ENCODE measurements around the gene WDR7. TPM values are rescaled to one million over a fixed set of nuclear protein-coding genes. Genes with fewer than 3 reads are reported as not detected.

The WDR7 gene
- total and polyA plus RNA-seq, 9 of the 15 experiments (the other 6 are each of a cell fraction or from before 2014, with no cell fraction given), result 1.4 to 9.4 (median 5.3) TPM

DNA sequence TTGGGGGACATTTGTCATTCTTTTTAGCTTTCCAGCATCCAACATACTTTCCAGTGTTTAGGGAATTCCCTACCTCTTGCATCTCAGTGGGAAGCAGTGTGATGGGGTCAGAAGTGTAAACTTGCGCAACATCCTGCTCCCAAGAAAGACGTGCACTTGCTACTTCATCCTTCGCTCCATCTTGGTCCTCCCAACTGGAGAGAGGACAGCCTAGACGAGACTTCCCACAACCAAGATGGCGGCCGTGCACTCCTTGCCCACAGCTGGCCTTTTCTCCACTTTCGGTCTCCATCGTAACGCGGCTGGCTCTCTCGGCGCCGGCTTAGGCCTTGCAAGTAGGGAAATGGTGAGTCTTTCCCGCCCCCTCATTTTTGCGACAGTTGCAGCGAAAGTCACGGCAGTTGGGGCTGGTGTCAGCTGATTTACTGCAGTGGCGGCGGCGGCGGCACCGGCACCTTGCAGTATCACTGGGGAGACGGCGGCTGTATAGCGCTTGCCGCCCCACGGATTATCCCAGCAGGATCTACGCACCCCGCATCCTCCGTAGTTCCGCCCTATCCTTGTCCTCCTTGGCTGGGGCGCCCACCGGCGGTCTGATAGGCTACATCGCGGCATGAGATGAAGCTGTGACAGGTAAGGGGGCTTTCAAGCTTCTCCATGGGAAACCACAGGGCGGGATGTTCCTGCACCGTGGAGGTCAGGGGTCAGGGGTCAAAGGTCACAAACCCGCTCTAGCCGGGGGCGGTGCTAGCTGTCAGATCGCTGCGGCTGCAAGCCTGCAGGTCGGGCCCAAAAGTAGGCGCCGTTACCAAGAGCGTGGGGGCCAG, at the start of gene WDR7 (continued):
- TF ChIP-seq, protein P1, sequence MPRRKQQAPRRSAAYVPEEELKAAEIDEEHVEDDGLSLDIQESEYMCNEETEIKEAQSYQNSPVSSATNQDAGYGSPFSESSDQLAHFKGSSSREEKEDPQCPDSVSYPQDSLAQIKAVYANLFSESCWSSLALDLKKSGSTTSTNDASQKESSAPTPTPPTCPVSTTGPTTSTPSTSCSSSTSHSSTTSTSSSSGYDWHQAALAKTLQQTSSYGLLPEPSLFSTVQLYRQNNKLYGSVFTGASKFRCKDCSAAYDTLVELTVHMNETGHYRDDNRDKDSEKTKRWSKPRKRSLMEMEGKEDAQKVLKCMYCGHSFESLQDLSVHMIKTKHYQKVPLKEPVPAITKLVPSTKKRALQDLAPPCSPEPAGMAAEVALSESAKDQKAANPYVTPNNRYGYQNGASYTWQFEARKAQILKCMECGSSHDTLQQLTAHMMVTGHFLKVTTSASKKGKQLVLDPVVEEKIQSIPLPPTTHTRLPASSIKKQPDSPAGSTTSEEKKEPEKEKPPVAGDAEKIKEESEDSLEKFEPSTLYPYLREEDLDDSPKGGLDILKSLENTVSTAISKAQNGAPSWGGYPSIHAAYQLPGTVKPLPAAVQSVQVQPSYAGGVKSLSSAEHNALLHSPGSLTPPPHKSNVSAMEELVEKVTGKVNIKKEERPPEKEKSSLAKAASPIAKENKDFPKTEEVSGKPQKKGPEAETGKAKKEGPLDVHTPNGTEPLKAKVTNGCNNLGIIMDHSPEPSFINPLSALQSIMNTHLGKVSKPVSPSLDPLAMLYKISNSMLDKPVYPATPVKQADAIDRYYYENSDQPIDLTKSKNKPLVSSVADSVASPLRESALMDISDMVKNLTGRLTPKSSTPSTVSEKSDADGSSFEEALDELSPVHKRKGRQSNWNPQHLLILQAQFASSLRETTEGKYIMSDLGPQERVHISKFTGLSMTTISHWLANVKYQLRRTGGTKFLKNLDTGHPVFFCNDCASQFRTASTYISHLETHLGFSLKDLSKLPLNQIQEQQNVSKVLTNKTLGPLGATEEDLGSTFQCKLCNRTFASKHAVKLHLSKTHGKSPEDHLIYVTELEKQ (CRISPR knock-in tag; IDR thresholded peaks at IDR 0.05), result no peak
- no peak for TF ChIP-seq SRSF1 (IDR thresholded peaks at IDR 0.05; ENCODE audit: low read depth, low read length)
- no peak for TF ChIP-seq TGIF2 (CRISPR knock-in tag; IDR thresholded peaks at IDR 0.05)
- peak; percentile 92 to 99 (median 98) for TF ChIP-seq YY1 (IDR thresholded peaks at IDR 0.05; ENCODE audit: borderline replicate concordance in 1 of 3, control insufficient read depth in 1 of 3, extremely low read depth in 1 of 3, insufficient read depth in 3 of 3, insufficient read length in 1 of 3, insufficient replicate concordance in 2 of 3, low read depth in 1 of 3, low read length in 2 of 3)
- TF ChIP-seq ZFX (CRISPR knock-in tag; IDR thresholded peaks at IDR 0.05), result 0 out of 2 replicates have a peak, but pooled peaks have one; percentile 8
- TF ChIP-seq ETV1 (tag; conservative IDR thresholded peaks at IDR 0.05; ENCODE audit: low read depth), result peak; percentile 55; the same call in 1 of the 2 replicates
- no peak for TF ChIP-seq TCF15 (CRISPR knock-in tag; IDR thresholded peaks at IDR 0.05)
- TF ChIP-seq, protein P2, sequence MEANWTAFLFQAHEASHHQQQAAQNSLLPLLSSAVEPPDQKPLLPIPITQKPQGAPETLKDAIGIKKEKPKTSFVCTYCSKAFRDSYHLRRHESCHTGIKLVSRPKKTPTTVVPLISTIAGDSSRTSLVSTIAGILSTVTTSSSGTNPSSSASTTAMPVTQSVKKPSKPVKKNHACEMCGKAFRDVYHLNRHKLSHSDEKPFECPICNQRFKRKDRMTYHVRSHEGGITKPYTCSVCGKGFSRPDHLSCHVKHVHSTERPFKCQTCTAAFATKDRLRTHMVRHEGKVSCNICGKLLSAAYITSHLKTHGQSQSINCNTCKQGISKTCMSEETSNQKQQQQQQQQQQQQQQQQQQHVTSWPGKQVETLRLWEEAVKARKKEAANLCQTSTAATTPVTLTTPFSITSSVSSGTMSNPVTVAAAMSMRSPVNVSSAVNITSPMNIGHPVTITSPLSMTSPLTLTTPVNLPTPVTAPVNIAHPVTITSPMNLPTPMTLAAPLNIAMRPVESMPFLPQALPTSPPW (CRISPR knock-in tag; IDR thresholded peaks at IDR 0.05), result peak; percentile 51; the same call in 1 of the 2 replicates
- TF ChIP-seq, protein P3, sequence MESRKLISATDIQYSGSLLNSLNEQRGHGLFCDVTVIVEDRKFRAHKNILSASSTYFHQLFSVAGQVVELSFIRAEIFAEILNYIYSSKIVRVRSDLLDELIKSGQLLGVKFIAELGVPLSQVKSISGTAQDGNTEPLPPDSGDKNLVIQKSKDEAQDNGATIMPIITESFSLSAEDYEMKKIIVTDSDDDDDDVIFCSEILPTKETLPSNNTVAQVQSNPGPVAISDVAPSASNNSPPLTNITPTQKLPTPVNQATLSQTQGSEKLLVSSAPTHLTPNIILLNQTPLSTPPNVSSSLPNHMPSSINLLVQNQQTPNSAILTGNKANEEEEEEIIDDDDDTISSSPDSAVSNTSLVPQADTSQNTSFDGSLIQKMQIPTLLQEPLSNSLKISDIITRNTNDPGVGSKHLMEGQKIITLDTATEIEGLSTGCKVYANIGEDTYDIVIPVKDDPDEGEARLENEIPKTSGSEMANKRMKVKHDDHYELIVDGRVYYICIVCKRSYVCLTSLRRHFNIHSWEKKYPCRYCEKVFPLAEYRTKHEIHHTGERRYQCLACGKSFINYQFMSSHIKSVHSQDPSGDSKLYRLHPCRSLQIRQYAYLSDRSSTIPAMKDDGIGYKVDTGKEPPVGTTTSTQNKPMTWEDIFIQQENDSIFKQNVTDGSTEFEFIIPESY (CRISPR knock-in tag; IDR thresholded peaks at IDR 0.05), result no peak
- 0 out of 2 replicates have a peak, but pooled peaks have one; percentile 24 for TF ChIP-seq MBD2 (IDR thresholded peaks at IDR 0.05; ENCODE audit: borderline replicate concordance, low read depth)
- TF ChIP-seq E2F1 (CRISPR knock-in tag; IDR thresholded peaks at IDR 0.05), result 0 out of 2 replicates have a peak, but pooled peaks have one; percentile 55
- TF ChIP-seq HDAC1 (IDR thresholded peaks at IDR 0.05), result peak in 1 of 2 experiments; percentile 70; a peak in 1 of 4 replicates
- peak in 1 of 2 experiments; percentile 56; a peak in 1 of 4 replicates for TF ChIP-seq RCOR1 (IDR thresholded peaks at IDR 0.05; ENCODE audit: borderline replicate concordance in 1 of 2, low read depth in 2 of 2, low read length in 2 of 2)
- no peak for TF ChIP-seq U2AF1 (optimal IDR thresholded peaks at IDR 0.05; ENCODE audit: low read depth, low read length)
- 0 out of 2 replicates have a peak, but pooled peaks have one; percentile 29 for TF ChIP-seq ZNF143 (CRISPR knock-in tag; IDR thresholded peaks at IDR 0.05)
- peak; percentile 25; the same call in 1 of the 2 replicates for TF ChIP-seq RB1 (IDR thresholded peaks at IDR 0.05; ENCODE audit: low read depth)

Data from K562 (cell line).